HEK293 (cell line): ENCODE results near the gene APC2.

Experiments used
- CTCF ChIP-seq: fragments of 450-650 bp; formaldehyde crosslinking; IDR thresholded peaks from 2 replicates; pipeline ENCODE4 v1.5.1; 2016; ENCODE audit warnings: missing biosample characterization, missing genetic modification characterization
- MZF1 ChIP-seq: fragments of 450-650 bp; formaldehyde crosslinking; IDR thresholded peaks from 2 replicates; pipeline ENCODE4 v1.5.1; 2017; ENCODE audit warnings: missing biosample characterization, missing genetic modification characterization, borderline replicate concordance
- TF ChIP-seq, protein P1 (sequence below): sonication (generic); formaldehyde crosslinking; IDR thresholded peaks from 2 replicates; pipeline ENCODE4 v1.8.1; 2022; ENCODE audit warnings: mild to moderate bottlenecking, moderate library complexity, missing genetic modification reagents

DNA sequence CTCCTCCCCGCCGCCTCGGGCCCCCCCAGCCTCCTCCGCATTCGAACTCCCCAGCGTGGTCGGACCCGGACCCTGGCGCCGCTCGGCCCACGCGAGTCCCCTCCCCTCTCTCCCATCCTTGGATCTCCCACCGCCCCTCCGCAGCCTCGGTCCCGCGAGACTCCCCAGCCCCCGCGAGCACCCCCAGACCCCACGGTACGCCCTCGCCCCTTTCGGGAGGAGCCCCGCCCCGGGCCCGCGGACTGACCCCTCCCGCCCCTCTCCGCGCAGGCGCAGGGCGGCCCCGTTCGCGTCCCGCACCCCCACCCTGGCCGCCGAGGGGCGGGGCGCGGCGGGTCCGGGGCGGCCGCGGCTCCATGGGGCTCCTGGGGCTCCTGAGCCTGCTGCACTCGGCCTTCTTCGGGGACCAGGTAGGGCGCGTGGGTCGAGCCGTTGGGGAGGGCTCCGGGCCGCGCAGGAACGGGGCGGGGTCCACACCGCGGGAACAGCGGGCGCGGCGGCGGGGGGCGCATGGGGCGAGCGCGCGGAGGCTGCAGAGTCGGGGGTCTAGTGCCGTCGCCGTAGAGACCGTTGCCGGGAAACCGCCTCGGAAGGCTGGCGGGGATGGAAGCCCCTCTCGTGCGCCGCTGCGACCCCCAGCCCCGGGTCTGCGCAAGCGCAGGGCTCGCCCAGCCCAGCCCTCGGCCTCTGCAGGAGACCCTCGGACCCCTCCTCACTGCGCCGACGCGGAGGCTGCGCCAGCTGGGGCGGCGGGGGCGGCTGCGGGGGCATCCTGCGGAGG, 3.8 kb upstream of the APC2 start:
- TF ChIP-seq CTCF (tag by site-specific recombination) (no peak), MZF1 (tag by site-specific recombination) (no peak)
- TF ChIP-seq, protein P1, sequence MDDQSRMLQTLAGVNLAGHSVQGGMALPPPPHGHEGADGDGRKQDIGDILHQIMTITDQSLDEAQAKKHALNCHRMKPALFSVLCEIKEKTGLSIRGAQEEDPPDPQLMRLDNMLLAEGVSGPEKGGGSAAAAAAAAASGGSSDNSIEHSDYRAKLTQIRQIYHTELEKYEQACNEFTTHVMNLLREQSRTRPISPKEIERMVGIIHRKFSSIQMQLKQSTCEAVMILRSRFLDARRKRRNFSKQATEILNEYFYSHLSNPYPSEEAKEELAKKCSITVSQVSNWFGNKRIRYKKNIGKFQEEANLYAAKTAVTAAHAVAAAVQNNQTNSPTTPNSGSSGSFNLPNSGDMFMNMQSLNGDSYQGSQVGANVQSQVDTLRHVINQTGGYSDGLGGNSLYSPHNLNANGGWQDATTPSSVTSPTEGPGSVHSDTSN (CRISPR knock-in tag): no peak
